ENCODE results near the gene PARD3. TPM values are rescaled to one million over a fixed set of nuclear protein-coding genes. Genes with fewer than 3 reads are reported as not detected.

Gene PARD3
- polyA plus RNA-seq, 3 donors, result 0.51 TPM; not detected in 2

GRCh38 chr10:34311679-34312078, 503.4 kb downstream of the PARD3 start:
- no peak overlapping the region for H2AFZ ChIP-seq (ENCODE audit: insufficient read depth, low read depth, low read length, poor library complexity, severe bottlenecking)
- TF ChIP-seq, protein P1, sequence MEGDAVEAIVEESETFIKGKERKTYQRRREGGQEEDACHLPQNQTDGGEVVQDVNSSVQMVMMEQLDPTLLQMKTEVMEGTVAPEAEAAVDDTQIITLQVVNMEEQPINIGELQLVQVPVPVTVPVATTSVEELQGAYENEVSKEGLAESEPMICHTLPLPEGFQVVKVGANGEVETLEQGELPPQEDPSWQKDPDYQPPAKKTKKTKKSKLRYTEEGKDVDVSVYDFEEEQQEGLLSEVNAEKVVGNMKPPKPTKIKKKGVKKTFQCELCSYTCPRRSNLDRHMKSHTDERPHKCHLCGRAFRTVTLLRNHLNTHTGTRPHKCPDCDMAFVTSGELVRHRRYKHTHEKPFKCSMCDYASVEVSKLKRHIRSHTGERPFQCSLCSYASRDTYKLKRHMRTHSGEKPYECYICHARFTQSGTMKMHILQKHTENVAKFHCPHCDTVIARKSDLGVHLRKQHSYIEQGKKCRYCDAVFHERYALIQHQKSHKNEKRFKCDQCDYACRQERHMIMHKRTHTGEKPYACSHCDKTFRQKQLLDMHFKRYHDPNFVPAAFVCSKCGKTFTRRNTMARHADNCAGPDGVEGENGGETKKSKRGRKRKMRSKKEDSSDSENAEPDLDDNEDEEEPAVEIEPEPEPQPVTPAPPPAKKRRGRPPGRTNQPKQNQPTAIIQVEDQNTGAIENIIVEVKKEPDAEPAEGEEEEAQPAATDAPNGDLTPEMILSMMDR (IDR thresholded peaks at IDR 0.05), result no peak
- no peaks in the 10 kb centered on the region for H3K4me1 ChIP-seq (ENCODE audit: control insufficient read depth in 1 of 2, insufficient read depth in 2 of 2, low read length in 2 of 2)
- H3K36me3 ChIP-seq (replicated peaks in 1 of 2; ENCODE audit: control insufficient read depth in 1 of 2, insufficient read depth in 2 of 2, low read length in 2 of 2), result no peaks in the 10 kb centered on the region
- no peaks in the 10 kb centered on the region for H3K27me3 Mint-ChIP-seq (ENCODE audit: low read depth in 3 of 3)
- WGBS (ENCODE audit: insufficient coverage), result 86% methylated on average over 2 of the region's 3 CpGs
- no peak overlapping the region for H3K9ac ChIP-seq (ENCODE audit: insufficient read depth, low read length, poor library complexity, severe bottlenecking)
- intact Hi-C loops (cut with micrococcal nuclease), result no loop called here
- H4K20me1 ChIP-seq (ENCODE audit: insufficient read depth, low read length), result no peaks in the 10 kb centered on the region
- H3K4me3 Mint-ChIP-seq, result no peak overlapping the region
- no peak overlapping the region for H3K4me3 ChIP-seq (replicated peaks in 1 of 3; ENCODE audit: low read depth in 2 of 3, low read length in 3 of 3)
- no peak overlapping the region for H3K27ac ChIP-seq (ENCODE audit: low read depth in 1 of 2, low read length in 2 of 2)
- H3K9me3 Mint-ChIP-seq, result peaks cover 2 to 6% (median 4%) of the 10 kb centered on the region in 7 donors
- H3K27ac Mint-ChIP-seq, result no peak overlapping the region
- H3K4me2 ChIP-seq (replicated peaks; ENCODE audit: extremely low read depth, low read length, poor library complexity, severe bottlenecking), result no peak overlapping the region
- no peaks in the 10 kb centered on the region for H3K27me3 ChIP-seq (ENCODE audit: control insufficient read depth in 2 of 2, insufficient read depth in 2 of 2, low read length in 2 of 2)
- H3K36me3 Mint-ChIP-seq, result no peaks in the 10 kb centered on the region
- no peaks in the 10 kb centered on the region for H3K4me1 Mint-ChIP-seq
- no peaks in the 10 kb centered on the region for H3K79me2 ChIP-seq (ENCODE audit: insufficient read depth, low read length)
- peaks cover 0 to 3% of the 10 kb centered on the region in 2 donors for H3K9me3 ChIP-seq (replicated peaks in 1 of 2; ENCODE audit: control insufficient read depth in 1 of 2, insufficient read depth in 1 of 2, low read length in 2 of 2)
- DNase-seq, result no peak

- Histone ChIP-seq H3K27me3 (ENCODE audit: control insufficient read depth in 2 of 2, insufficient read depth in 2 of 2, low read length in 2 of 2) (no peaks in the 10 kb centered on the region), H3K27ac (ENCODE audit: low read depth in 1 of 2, low read length in 2 of 2) (no peak overlapping the region), H3K4me2 (replicated peaks; ENCODE audit: extremely low read depth, low read length, poor library complexity, severe bottlenecking) (no peak overlapping the region), H3K79me2 (ENCODE audit: insufficient read depth, low read length) (no peaks in the 10 kb centered on the region), H3K9me3 (replicated peaks in 1 of 2; ENCODE audit: control insufficient read depth in 1 of 2, insufficient read depth in 1 of 2, low read length in 2 of 2) (peaks cover 0 to 3% of the 10 kb centered on the region in 2 donors), H3K9ac (ENCODE audit: insufficient read depth, low read length, poor library complexity, severe bottlenecking) (no peak overlapping the region), H4K20me1 (ENCODE audit: insufficient read depth, low read length) (no peaks in the 10 kb centered on the region), H2AFZ (ENCODE audit: insufficient read depth, low read depth, low read length, poor library complexity, severe bottlenecking) (no peak overlapping the region), H3K4me1 (ENCODE audit: control insufficient read depth in 1 of 2, insufficient read depth in 2 of 2, low read length in 2 of 2) (no peaks in the 10 kb centered on the region), H3K4me3 (replicated peaks in 1 of 3; ENCODE audit: low read depth in 2 of 3, low read length in 3 of 3) (no peak overlapping the region), H3K36me3 (replicated peaks in 1 of 2; ENCODE audit: control insufficient read depth in 1 of 2, insufficient read depth in 2 of 2, low read length in 2 of 2) (no peaks in the 10 kb centered on the region)
- H3K9me3 Mint-ChIP-seq, result peaks cover 2 to 10% (median 4%) of the 10 kb centered on the region in 7 donors
- intact Hi-C loops (cut with micrococcal nuclease), result no loop called here
- H3K4me3 Mint-ChIP-seq, result no peak overlapping the region
- H3K4me1 Mint-ChIP-seq, result no peaks in the 10 kb centered on the region
- TF ChIP-seq, protein P1 (IDR thresholded peaks at IDR 0.05), result no peak
- WGBS (ENCODE audit: insufficient coverage), result no CpG with 5 or more reads among the region's 4 CpGs
- no peaks in the 10 kb centered on the region for H3K27me3 Mint-ChIP-seq (ENCODE audit: low read depth in 3 of 3)
- no peak overlapping the region for H3K27ac Mint-ChIP-seq
- H3K36me3 Mint-ChIP-seq, result no peaks in the 10 kb centered on the region
- no peak for DNase-seq
These were observed 504.9 kb downstream of the PARD3 start for GRCh38 chr10:34310234-34310633.

Measured in CD14-positive monocyte (primary cell).